Measurements from ENCODE around the gene TMEM37.

GRCh38 chr2:119474371-119475224, 42.9 kb downstream of the TMEM37 start:
- TF ChIP-seq, protein P1, sequence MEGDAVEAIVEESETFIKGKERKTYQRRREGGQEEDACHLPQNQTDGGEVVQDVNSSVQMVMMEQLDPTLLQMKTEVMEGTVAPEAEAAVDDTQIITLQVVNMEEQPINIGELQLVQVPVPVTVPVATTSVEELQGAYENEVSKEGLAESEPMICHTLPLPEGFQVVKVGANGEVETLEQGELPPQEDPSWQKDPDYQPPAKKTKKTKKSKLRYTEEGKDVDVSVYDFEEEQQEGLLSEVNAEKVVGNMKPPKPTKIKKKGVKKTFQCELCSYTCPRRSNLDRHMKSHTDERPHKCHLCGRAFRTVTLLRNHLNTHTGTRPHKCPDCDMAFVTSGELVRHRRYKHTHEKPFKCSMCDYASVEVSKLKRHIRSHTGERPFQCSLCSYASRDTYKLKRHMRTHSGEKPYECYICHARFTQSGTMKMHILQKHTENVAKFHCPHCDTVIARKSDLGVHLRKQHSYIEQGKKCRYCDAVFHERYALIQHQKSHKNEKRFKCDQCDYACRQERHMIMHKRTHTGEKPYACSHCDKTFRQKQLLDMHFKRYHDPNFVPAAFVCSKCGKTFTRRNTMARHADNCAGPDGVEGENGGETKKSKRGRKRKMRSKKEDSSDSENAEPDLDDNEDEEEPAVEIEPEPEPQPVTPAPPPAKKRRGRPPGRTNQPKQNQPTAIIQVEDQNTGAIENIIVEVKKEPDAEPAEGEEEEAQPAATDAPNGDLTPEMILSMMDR (IDR thresholded peaks at IDR 0.05 in 2 of 3, conservative IDR thresholded peaks at IDR 0.05 in 1 of 3; ENCODE audit: borderline replicate concordance in 1 of 3, insufficient read depth in 1 of 3, low read depth in 2 of 3, low read length in 2 of 3), result no peak
- TF ChIP-seq YY1 (IDR thresholded peaks at IDR 0.05; ENCODE audit: extremely low read depth, insufficient replicate concordance, low read depth, low read length) (no peak), POLR2AphosphoS5 (IDR thresholded peaks at IDR 0.05; ENCODE audit: low read depth, low read length) (no peak), ZNF274 (IDR thresholded peaks at IDR 0.05; ENCODE audit: low read depth, low read length) (no peak), MAX (IDR thresholded peaks at IDR 0.05) (no peak), EZH2 (IDR thresholded peaks at IDR 0.05) (no peak), SIN3A (IDR thresholded peaks at IDR 0.05; ENCODE audit: low read depth) (no peak), SP1 (IDR thresholded peaks at IDR 0.05; ENCODE audit: low read depth) (no peak), POLR2A (IDR thresholded peaks at IDR 0.05; ENCODE audit: borderline replicate concordance, extremely low read depth, insufficient read depth, insufficient read length) (no peak), RAD21 (IDR thresholded peaks at IDR 0.05; ENCODE audit: low read depth) (no peak), CEBPB (IDR thresholded peaks at IDR 0.05; ENCODE audit: low read depth) (no peak), ATF3 (IDR thresholded peaks at IDR 0.05) (no peak), SRF (IDR thresholded peaks at IDR 0.05; ENCODE audit: low read depth) (no peak)
- TF ChIP-seq, protein P2, sequence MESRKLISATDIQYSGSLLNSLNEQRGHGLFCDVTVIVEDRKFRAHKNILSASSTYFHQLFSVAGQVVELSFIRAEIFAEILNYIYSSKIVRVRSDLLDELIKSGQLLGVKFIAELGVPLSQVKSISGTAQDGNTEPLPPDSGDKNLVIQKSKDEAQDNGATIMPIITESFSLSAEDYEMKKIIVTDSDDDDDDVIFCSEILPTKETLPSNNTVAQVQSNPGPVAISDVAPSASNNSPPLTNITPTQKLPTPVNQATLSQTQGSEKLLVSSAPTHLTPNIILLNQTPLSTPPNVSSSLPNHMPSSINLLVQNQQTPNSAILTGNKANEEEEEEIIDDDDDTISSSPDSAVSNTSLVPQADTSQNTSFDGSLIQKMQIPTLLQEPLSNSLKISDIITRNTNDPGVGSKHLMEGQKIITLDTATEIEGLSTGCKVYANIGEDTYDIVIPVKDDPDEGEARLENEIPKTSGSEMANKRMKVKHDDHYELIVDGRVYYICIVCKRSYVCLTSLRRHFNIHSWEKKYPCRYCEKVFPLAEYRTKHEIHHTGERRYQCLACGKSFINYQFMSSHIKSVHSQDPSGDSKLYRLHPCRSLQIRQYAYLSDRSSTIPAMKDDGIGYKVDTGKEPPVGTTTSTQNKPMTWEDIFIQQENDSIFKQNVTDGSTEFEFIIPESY (IDR thresholded peaks at IDR 0.05; ENCODE audit: extremely low read depth, insufficient replicate concordance, low read length), result no peak

Data from HCT116 (cell line).